Vagina (tissue), 2 donors: Measurements from ENCODE around the gene SDCCAG8.

Experiments
- CTCF ChIP-seq, 3 experiments: fragments of 450-650 bp in 2 of 3; fragments of 200-600 bp in 1 of 3; sonication (generic) in 1 of 3; IDR thresholded peaks; one replicate each; pipeline ENCODE4 v1.5.1; 2017 to 2019; ENCODE audit warnings: antibody characterized with exemption in 3 of 3, mild to moderate bottlenecking in 2 of 3, moderate library complexity in 2 of 3
- POLR2A ChIP-seq, 2 donors: fragments of 450-650 bp; IDR thresholded peaks; one replicate each; pipeline ENCODE4 v1.6.1; 2017; ENCODE audit warnings: antibody characterized with exemption in 2 of 2, mild to moderate bottlenecking in 2 of 2, moderate library complexity in 2 of 2

- no peak for TF ChIP-seq CTCF (IDR thresholded peaks at IDR 0.05)
- TF ChIP-seq POLR2A (IDR thresholded peaks at IDR 0.05): no peak
Measured at GRCh38 chr1:243230914-243231313, 24.9 kb upstream of the SDCCAG8 start.
